H54 (cell line): ENCODE measurements around the gene TMEM144.

Experiments
- DNase-seq: peaks from one replicate; pipeline ENCODE4 v3.0.0; 2011; ENCODE audit warnings: low spot score, mixed read lengths; ENCODE audit not compliant: insufficient read length
- FAIRE-seq: peaks from 3 replicates; lab custom pipeline; 2011; peaks lifted over from hg19 to GRCh38; lab: Jason Lieb, UNC
- POLR2A ChIP-seq: IDR thresholded peaks from 2 replicates; pipeline ENCODE4 v1.6.1; 2011; ENCODE audit warnings: low read depth, mild to moderate bottlenecking, low read length

TMEM144 gene

GRCh38 chr4:158280856-158281255 lies 70.6 kb downstream of the TMEM144 start:
- DNase-seq (no peak), FAIRE-seq (no peak)
- no peak for TF ChIP-seq POLR2A

- no peak for FAIRE-seq
- no peak for DNase-seq
- no peak for TF ChIP-seq POLR2A
Measured at GRCh38 chr4:158282252-158282651, 72.0 kb downstream of the TMEM144 start.

- FAIRE-seq (no peak), DNase-seq (no peak)
Measured at GRCh38 chr4:158285429-158286216, 75.3 kb downstream of the TMEM144 start.

GRCh38 chr4:158290912-158291311 lies 80.6 kb downstream of the TMEM144 start:
- no peak for FAIRE-seq
- no peak for TF ChIP-seq POLR2A
- DNase-seq = no peak

More at GRCh38 chr4:158285429-158286216, 75.3 kb downstream of the TMEM144 start:
- TF ChIP-seq POLR2A = no peak

- FAIRE-seq (no peak), DNase-seq (no peak)
- TF ChIP-seq POLR2A = no peak
Measured at GRCh38 chr4:158291334-158292055, 81.2 kb downstream of the TMEM144 start.

- no peak for TF ChIP-seq POLR2A
- DNase-seq (no peak), FAIRE-seq (no peak)
Measured at GRCh38 chr4:158292156-158292555, 81.9 kb downstream of the TMEM144 start.

GRCh38 chr4:158295053-158295452 lies 84.8 kb downstream of the TMEM144 start:
- TF ChIP-seq POLR2A = no peak
- DNase-seq (no peak), FAIRE-seq (no peak)

- DNase-seq (no peak), FAIRE-seq (no peak)
- TF ChIP-seq POLR2A = no peak
Measured at GRCh38 chr4:158297866-158298265, 87.6 kb downstream of the TMEM144 start.

GRCh38 chr4:158299459-158300007 lies 89.2 kb downstream of the TMEM144 start:
- TF ChIP-seq POLR2A = no peak
- DNase-seq (no peak), FAIRE-seq (no peak)

GRCh38 chr4:158300012-158300411 lies 89.7 kb downstream of the TMEM144 start:
- DNase-seq = no peak
- FAIRE-seq = no peak
- TF ChIP-seq POLR2A = no peak

GRCh38 chr4:158302076-158302866 lies 92.0 kb downstream of the TMEM144 start:
- no peak for TF ChIP-seq POLR2A
- FAIRE-seq (no peak), DNase-seq (no peak)

- no peak for TF ChIP-seq POLR2A
- no peak for DNase-seq
- no peak for FAIRE-seq
Measured at GRCh38 chr4:158304694-158305093, 94.4 kb downstream of the TMEM144 start.
